Measurements from ENCODE around the gene MAN2B2.

DNA sequence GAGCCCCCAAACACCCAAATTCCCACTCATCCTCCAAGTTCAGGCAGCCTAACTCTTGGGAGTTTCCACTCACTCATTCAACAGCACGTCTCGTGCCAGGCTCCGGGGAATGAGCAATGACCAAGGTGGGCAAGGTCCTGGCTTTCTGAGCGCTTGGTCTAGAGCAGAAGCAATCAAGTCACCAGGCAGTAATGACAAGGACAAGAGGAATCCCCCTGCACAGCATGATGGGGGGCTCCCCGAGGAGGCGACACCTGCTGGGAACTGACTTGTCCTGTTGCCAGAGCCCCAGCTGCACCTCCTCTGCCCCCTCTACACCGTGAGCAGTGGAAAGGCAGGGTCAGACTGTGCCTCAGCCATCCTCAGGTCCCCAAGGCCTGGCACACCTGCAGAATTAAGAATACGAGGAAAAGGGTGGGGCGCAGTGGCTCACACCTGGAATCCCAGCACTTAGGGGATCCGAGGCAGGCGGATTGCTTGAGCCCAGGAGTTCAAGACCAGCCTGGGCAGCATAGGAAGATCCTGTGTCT lies 39.8 kb downstream of the MAN2B2 start:
- TF ChIP-seq, protein P1, sequence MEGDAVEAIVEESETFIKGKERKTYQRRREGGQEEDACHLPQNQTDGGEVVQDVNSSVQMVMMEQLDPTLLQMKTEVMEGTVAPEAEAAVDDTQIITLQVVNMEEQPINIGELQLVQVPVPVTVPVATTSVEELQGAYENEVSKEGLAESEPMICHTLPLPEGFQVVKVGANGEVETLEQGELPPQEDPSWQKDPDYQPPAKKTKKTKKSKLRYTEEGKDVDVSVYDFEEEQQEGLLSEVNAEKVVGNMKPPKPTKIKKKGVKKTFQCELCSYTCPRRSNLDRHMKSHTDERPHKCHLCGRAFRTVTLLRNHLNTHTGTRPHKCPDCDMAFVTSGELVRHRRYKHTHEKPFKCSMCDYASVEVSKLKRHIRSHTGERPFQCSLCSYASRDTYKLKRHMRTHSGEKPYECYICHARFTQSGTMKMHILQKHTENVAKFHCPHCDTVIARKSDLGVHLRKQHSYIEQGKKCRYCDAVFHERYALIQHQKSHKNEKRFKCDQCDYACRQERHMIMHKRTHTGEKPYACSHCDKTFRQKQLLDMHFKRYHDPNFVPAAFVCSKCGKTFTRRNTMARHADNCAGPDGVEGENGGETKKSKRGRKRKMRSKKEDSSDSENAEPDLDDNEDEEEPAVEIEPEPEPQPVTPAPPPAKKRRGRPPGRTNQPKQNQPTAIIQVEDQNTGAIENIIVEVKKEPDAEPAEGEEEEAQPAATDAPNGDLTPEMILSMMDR (IDR thresholded peaks at IDR 0.05; ENCODE audit: insufficient read depth, low read depth, low read length) = no peak
- no peak for TF ChIP-seq EZH2 (IDR thresholded peaks at IDR 0.05; ENCODE audit: insufficient read depth, low read length)

All from astrocyte (in vitro differentiated cells and primary cell).